Neuronal stem cell (in vitro differentiated cells): Measurements from ENCODE around the gene SUN5.

ENCODE experiments used
- DNase-seq: peaks from one replicate; pipeline ENCODE4 v3.0.0-alpha.2; 2013; ENCODE audit warnings: low spot score
- H2AFZ ChIP-seq: one replicate; pipeline ENCODE4 v1.6.1; 2013; ENCODE audit warnings: mild to moderate bottlenecking, low read length, inconsistent platforms
- H2AK5ac ChIP-seq: 2 replicates; pipeline ENCODE4 v1.6.1; 2013; ENCODE audit warnings: low read depth, mild to moderate bottlenecking, inconsistent platforms, low read length, moderate library complexity, mixed read lengths
- H2BK120ac ChIP-seq: 2 replicates; pipeline ENCODE4 v1.6.1; 2013; ENCODE audit warnings: low read depth, mild to moderate bottlenecking, inconsistent platforms, low read length, moderate library complexity, mixed read lengths
- H2BK12ac ChIP-seq: one replicate; pipeline ENCODE4 v1.6.1; 2013; ENCODE audit warnings: low read length, inconsistent platforms
- H2BK15ac ChIP-seq: 2 replicates; pipeline ENCODE4 v1.6.1; 2013; ENCODE audit warnings: mild to moderate bottlenecking, low read length, inconsistent platforms, mixed read lengths
- H2BK5ac ChIP-seq: one replicate; pipeline ENCODE4 v1.6.1; 2013; ENCODE audit warnings: inconsistent platforms, mild to moderate bottlenecking, low read length, moderate library complexity
- H3K14ac ChIP-seq: one replicate; pipeline ENCODE4 v1.6.1; 2013; ENCODE audit warnings: low read length, inconsistent platforms
- H3K18ac ChIP-seq: 2 replicates; pipeline ENCODE4 v1.6.1; 2013; ENCODE audit warnings: low read length, inconsistent platforms
- H3K23ac ChIP-seq: 2 replicates; pipeline ENCODE4 v1.6.1; 2013; ENCODE audit warnings: low read depth, mild to moderate bottlenecking, mixed read lengths, low read length, inconsistent platforms; ENCODE audit not compliant: poor library complexity
- H3K27ac ChIP-seq: replicated peaks from 3 replicates; pipeline ENCODE4 v1.5.1; 2013; ENCODE audit warnings: low read length, inconsistent platforms
- H3K27me3 ChIP-seq, 3 experiments: 2 replicates each; pipeline ENCODE4 v1.6.1; 2013; ENCODE audit warnings: low read length in 3 of 3, mild to moderate bottlenecking in 2 of 3, inconsistent platforms in 1 of 3, low read depth in 1 of 3, mixed read lengths in 1 of 3, moderate library complexity in 1 of 3; ENCODE audit not compliant: control insufficient read depth in 3 of 3, insufficient read depth in 3 of 3
- H3K36me3 ChIP-seq, 2 donors: replicated peaks in 1 of 2; 2 replicates each; pipeline ENCODE4 v1.6.1; 2013; ENCODE audit warnings: low read length in 2 of 2; ENCODE audit not compliant: control insufficient read depth in 2 of 2, insufficient read depth in 2 of 2
- H3K4ac ChIP-seq: 2 replicates; pipeline ENCODE4 v1.6.1; 2013; ENCODE audit warnings: inconsistent platforms, mild to moderate bottlenecking, low read length, moderate library complexity
- H3K4me1 ChIP-seq, 2 donors: 1 replicate in 1 of 2; 2 replicates in 1 of 2; pipeline ENCODE4 v1.6.1; 2013; ENCODE audit warnings: low read length in 2 of 2, low read depth in 1 of 2; ENCODE audit not compliant: control insufficient read depth in 2 of 2, insufficient read depth in 1 of 2
- H3K4me2 ChIP-seq: one replicate; pipeline ENCODE4 v1.6.1; 2013; ENCODE audit warnings: mild to moderate bottlenecking, low read length, inconsistent platforms; ENCODE audit not compliant: insufficient read depth, poor library complexity, severe bottlenecking
- H3K4me3 ChIP-seq, 2 donors: 2 replicates each; pipeline ENCODE4 v1.5.1; 2013; ENCODE audit warnings: low read length in 2 of 2, mild to moderate bottlenecking in 2 of 2, inconsistent platforms in 1 of 2, moderate library complexity in 1 of 2
- H3K79me1 ChIP-seq: one replicate; pipeline ENCODE4 v1.6.1; 2013; ENCODE audit warnings: low read depth, mild to moderate bottlenecking, inconsistent platforms, low read length, moderate library complexity
- H3K9ac ChIP-seq: one replicate; pipeline ENCODE4 v1.6.1; 2013; ENCODE audit warnings: mild to moderate bottlenecking, low read depth, low read length, inconsistent platforms; ENCODE audit not compliant: poor library complexity
- H3K9me3 ChIP-seq, 2 donors: replicated peaks in 1 of 2; 2 replicates each; pipeline versions ENCODE3 to v1.6.1; 2013; ENCODE audit warnings: low read length in 2 of 2, mild to moderate bottlenecking in 2 of 2, inconsistent platforms in 1 of 2, low read depth in 1 of 2, mixed read lengths in 1 of 2, moderate library complexity in 1 of 2; ENCODE audit not compliant: control insufficient read depth in 2 of 2, insufficient read depth in 1 of 2
- H4K8ac ChIP-seq: one replicate; pipeline ENCODE4 v1.6.1; 2013; ENCODE audit warnings: low read depth, mild to moderate bottlenecking, inconsistent platforms, low read length, moderate library complexity
- H4K91ac ChIP-seq: one replicate; pipeline ENCODE4 v1.6.1; 2013; ENCODE audit warnings: low read length, low read depth, mild to moderate bottlenecking, inconsistent platforms; ENCODE audit not compliant: poor library complexity
- WGBS, 2 donors: extraction: QIAGEN DNeasy Blood & Tissue Kit; methylation state at CpG; one replicate each; pipeline ENCODE4 v1.1.7; 2013; ENCODE audit warnings: missing lambda C conversion rate in 2 of 2, mixed read lengths in 1 of 2; ENCODE audit not compliant: insufficient read length in 2 of 2, insufficient replicate concordance in 1 of 2; ENCODE audit errors: extremely low coverage in 2 of 2; 5-methylcytosine and 5-hydroxymethylcytosine counted together

SUN5 gene

DNA sequence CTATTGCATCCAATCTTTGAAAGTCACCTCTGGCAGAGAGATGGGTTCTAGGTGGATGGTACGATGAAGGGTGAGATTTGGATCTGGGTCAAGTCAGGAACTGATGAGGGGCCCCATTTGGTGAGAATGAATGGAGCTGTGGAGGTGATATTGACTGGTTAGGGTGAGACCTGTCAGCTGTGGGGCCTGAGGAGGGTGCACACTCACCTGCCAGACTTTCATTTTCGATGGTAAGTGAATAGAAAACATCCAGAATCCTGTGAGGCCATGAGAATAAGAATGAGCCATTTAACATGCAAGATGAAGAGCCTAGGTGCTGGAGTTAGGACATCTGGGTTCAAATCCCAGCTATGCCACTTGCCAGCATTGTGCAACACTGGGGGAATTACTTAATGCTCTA is 6.8 kb downstream of the SUN5 start:
- no peak overlapping the region for H3K14ac ChIP-seq

DNA sequence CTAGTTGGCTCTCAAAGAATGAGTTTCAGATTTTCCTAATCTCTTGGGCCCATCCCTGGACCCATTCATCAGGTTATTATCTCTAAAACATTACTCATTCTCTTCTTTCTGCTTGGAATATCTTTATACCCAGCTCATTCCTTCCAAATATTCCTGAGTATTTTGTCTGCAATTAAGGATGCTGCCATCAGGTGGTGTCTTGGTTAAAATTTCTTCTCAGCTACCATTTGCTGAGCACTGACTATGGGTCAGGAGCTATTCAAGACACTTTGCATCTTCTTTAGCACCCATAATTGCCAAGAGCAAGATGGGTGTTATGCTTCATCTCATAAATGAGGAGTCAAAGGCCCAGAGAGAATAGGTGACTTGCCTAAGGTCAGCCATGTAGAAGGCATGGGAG is 8.4 kb downstream of the SUN5 start:
- H3K18ac ChIP-seq = no peak overlapping the region
- H3K4me3 ChIP-seq = no peak overlapping the region
- DNase-seq = no peak
- no peaks in the 10 kb centered on the region for H3K9me3 ChIP-seq
- no peaks in the 10 kb centered on the region for H3K79me1 ChIP-seq
- no peak overlapping the region for H3K4me2 ChIP-seq
- no peak overlapping the region for H3K14ac ChIP-seq
- no peak overlapping the region for H2BK120ac ChIP-seq
- no peak overlapping the region for H3K23ac ChIP-seq
- H3K9ac ChIP-seq = no peak overlapping the region
- H3K27me3 ChIP-seq = peaks cover 0 to 12% (median 0%) of the 10 kb centered on the region in 3 experiments
- H2BK12ac ChIP-seq = no peak overlapping the region
- H3K4ac ChIP-seq = no peak overlapping the region
- H3K4me1 ChIP-seq = peaks cover 0 to 3% of the 10 kb centered on the region in 2 donors
- H2BK15ac ChIP-seq = no peak overlapping the region
- no peak overlapping the region for H4K91ac ChIP-seq
- no peak overlapping the region for H2AK5ac ChIP-seq
- no peak overlapping the region for H4K8ac ChIP-seq
- H3K36me3 ChIP-seq = no peaks in the 10 kb centered on the region
- H3K27ac ChIP-seq = no peak overlapping the region
- H2BK5ac ChIP-seq = no peak overlapping the region
- no peak overlapping the region for H2AFZ ChIP-seq

More for the DNA sequence above, 6.8 kb downstream of the SUN5 start:
- H3K79me1 ChIP-seq = no peaks in the 10 kb centered on the region
- H2AFZ ChIP-seq = no peak overlapping the region
- no peak overlapping the region for H2BK5ac ChIP-seq
- H3K4me2 ChIP-seq = no peak overlapping the region
- WGBS, 2 donors = no CpG with 5 or more reads among the region's 2 CpGs
- H4K8ac ChIP-seq = no peak overlapping the region
- H3K4me1 ChIP-seq = peaks cover 0 to 3% of the 10 kb centered on the region in 2 donors
- H3K23ac ChIP-seq = no peak overlapping the region
- no peak overlapping the region for H2BK15ac ChIP-seq
- H3K4ac ChIP-seq = no peak overlapping the region
- DNase-seq = no peak
- no peak overlapping the region for H2BK120ac ChIP-seq
- H3K4me3 ChIP-seq = no peak overlapping the region
- peaks cover 0 to 7% (median 0%) of the 10 kb centered on the region in 3 experiments for H3K27me3 ChIP-seq
- no peak overlapping the region for H2AK5ac ChIP-seq
- no peaks in the 10 kb centered on the region for H3K9me3 ChIP-seq
- H2BK12ac ChIP-seq = no peak overlapping the region
- H3K18ac ChIP-seq = no peak overlapping the region
- H4K91ac ChIP-seq = no peak overlapping the region
- H3K9ac ChIP-seq = no peak overlapping the region
- no peaks in the 10 kb centered on the region for H3K36me3 ChIP-seq
- no peak overlapping the region for H3K27ac ChIP-seq

DNA sequence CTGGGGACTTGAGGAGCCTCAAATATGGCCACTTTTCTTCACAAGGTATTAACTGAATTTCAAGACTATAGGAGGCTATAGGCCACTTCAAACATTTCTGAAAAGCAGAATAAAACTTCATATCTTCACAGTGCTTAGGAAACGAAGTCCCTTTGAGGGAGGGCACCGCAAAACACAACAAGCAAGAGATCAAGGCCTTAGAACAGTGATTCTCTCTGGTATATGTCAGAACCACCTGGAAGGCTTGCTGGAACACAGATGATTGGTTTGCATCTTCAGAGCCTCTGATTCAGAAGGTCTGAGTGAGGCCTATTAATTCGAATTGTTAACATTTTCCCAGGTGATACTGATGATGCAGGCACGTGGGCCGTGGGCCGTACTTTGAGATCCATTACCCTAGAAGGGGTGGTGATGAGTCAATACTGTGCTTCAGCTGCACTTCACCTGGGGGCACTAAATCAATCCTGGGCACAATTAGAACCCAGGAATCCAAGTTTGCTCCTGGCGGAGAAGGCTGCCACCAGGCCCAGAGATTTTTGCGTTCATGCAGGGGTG is 10.7 kb downstream of the SUN5 start:
- H3K14ac ChIP-seq = no peak overlapping the region
- no CpG with 5 or more reads among the region's 8 CpGs for WGBS, 2 donors
- H3K27me3 ChIP-seq = peaks cover 0 to 7% (median 0%) of the 10 kb centered on the region in 3 experiments
- no peaks in the 10 kb centered on the region for H3K4me1 ChIP-seq
- no peak overlapping the region for H3K18ac ChIP-seq
- no peak overlapping the region for H3K27ac ChIP-seq
- H3K79me1 ChIP-seq = no peaks in the 10 kb centered on the region
- no peak overlapping the region for H3K4me3 ChIP-seq
- no peak overlapping the region for H2AFZ ChIP-seq
- H3K4ac ChIP-seq = no peak overlapping the region
- H2BK5ac ChIP-seq = no peak overlapping the region
- no peak overlapping the region for H2BK12ac ChIP-seq
- H3K36me3 ChIP-seq = no peaks in the 10 kb centered on the region
- H3K23ac ChIP-seq = no peak overlapping the region
- H2BK15ac ChIP-seq = no peak overlapping the region
- DNase-seq = no peak
- no peak overlapping the region for H4K8ac ChIP-seq
- no peak overlapping the region for H3K9ac ChIP-seq
- H3K4me2 ChIP-seq = no peak overlapping the region
- H3K9me3 ChIP-seq = no peaks in the 10 kb centered on the region
- no peak overlapping the region for H4K91ac ChIP-seq
- no peak overlapping the region for H2AK5ac ChIP-seq
- no peak overlapping the region for H2BK120ac ChIP-seq

DNA sequence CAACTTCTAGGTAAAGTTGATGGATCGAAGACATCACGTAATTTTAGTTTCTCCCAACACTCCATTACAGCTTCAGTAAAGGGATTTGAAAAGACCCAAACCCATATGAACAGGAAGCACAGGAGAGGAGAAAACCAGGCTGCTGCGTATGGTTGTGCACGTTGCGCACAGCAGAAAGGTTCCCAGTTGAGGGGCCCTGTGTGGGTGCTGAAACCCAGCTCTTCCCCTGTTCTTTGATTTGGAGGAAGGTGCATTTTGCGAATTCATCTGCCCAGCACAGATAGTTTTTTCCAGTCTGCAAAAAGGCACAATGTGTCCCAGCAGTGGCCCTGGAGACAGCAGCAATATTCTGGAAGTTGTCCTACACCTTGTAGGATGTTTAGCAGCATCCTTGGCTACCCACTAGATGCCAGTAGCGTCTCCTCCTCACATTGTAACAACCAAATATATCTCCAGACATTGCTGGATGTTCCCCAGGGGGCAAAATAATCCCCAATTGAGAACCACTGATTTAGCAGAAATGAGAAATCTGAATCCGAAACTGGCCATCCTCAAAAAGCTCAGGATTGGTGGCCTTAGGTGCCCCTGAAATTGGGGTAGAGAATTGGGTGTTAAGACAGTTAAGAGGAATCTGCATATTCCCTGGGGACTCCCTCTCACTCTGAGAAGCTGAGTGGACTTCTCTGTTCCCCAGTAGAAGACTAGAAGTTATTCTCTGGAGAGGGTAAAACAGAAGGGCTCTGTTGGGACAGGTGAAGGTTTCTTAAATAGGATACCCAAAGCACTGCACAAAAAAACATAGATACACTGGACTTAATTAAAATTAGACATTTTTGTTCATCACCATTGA is 12.2 kb downstream of the SUN5 start:
- Histone ChIP-seq H3K4me2 (no peak overlapping the region), H2BK120ac (no peak overlapping the region), H3K4ac (no peak overlapping the region), H3K79me1 (no peaks in the 10 kb centered on the region), H2AK5ac (no peak overlapping the region), H4K8ac (no peak overlapping the region), H3K4me1 (peaks cover 0 to 1% of the 10 kb centered on the region in 2 donors), H3K9ac (no peak overlapping the region), H4K91ac (no peak overlapping the region), H3K18ac (no peak overlapping the region), H3K14ac (no peak overlapping the region), H3K36me3 (no peaks in the 10 kb centered on the region), H2AFZ (no peak overlapping the region), H2BK5ac (no peak overlapping the region), H2BK12ac (no peak overlapping the region), H3K27ac (no peak overlapping the region), H3K27me3 (peaks cover 0 to 7% (median 0%) of the 10 kb centered on the region in 3 experiments), H3K9me3 (no peaks in the 10 kb centered on the region), H3K23ac (no peak overlapping the region), H2BK15ac (no peak overlapping the region), H3K4me3 (no peak overlapping the region)
- no CpG with 5 or more reads among the region's 8 CpGs for WGBS, 2 donors
- no peak for DNase-seq
